GM23248 (cell line): ENCODE data around the gene SIX2.

ENCODE experiments used
- EZH2 ChIP-seq: fragments of 200-600 bp; sonication (generic); IDR thresholded peaks from 2 replicates; pipeline ENCODE4 v1.6.1; 2018; ENCODE audit warnings: antibody characterized with exemption, mild to moderate bottlenecking; ENCODE audit not compliant: insufficient read depth, poor library complexity, severe bottlenecking
- EZH2phosphoT487 ChIP-seq: fragments of 200-600 bp; sonication (generic); IDR thresholded peaks from 2 replicates; pipeline ENCODE4 v1.6.1; 2018; ENCODE audit warnings: antibody characterized with exemption, moderate library complexity, mild to moderate bottlenecking, low read depth; ENCODE audit not compliant: insufficient read depth

GRCh38 chr2:44955593-44956392, 53.5 kb downstream of the SIX2 start:
- no peak for TF ChIP-seq EZH2phosphoT487
- no peak for TF ChIP-seq EZH2
